Measurements from ENCODE around the gene IPO4.

The IPO4 gene

DNA sequence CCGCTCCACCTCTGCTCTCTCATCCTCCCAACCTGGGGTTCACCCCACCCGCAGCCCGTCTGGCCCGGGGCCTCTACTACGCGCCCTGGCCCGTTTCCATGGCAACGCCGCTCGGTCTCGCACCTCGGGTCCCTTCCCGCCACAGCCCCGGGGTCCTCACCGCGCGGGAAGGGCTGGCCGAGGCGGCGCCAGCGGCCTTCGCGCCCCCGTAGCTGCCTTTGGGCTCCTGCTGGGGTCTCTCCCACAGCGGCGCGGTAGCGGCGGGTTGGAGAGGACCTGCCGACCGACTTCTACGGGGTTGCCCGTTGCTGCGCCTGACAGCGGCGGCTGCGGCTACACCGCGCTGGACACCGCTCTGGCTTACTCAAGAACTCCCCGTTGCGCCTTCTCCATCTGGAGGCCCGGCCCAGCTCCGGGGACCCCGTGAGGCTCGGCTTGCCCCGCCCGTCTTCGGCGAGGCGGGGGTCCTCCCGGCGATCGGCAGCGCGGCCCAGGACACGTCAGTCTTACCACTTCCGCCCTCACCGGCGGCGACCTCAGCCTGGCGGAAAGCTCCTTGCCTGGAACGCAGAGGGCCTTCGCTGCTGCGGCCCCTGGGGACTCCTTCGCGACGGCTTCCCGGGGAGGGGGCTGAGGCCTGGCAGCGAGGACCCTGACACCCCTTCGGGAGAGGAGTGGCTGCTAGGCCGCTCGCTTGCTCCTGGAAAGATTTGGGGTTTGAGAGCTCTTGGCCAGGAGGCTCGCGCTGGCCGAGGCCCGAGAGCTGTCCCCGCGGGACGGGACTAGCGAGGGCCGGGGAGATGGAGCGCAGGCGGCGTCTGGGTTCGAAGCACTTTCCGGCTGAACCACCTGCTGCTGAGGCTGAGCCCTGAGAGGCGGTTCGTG, 6.8 kb upstream of the IPO4 start, which contains the start of gene TM9SF1:
TSS of gene TM9SF1 (minus strand) at position 256 of the 885 bp plus-strand sequence. CDS start 422 bp downstream, outside the sequence.
- DNase-seq = peak; percentile 48 to 89 (median 76)

DNA sequence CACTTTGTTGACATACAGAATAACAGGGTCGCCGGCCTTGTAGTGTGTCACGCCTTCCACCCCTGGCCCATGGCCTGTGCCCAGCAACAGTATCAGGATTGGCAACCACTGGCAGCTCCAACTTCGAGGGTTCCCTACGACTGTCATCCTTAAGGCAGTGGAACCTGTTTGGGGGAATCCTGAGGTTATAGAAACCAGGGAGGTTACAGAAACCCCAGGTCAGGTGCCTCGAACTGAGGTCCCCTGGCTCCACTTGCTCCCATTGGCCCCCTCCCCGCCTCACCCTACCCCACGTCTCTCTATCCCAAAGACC, 6.2 kb upstream of the IPO4 start:
- no peak for DNase-seq

DNA sequence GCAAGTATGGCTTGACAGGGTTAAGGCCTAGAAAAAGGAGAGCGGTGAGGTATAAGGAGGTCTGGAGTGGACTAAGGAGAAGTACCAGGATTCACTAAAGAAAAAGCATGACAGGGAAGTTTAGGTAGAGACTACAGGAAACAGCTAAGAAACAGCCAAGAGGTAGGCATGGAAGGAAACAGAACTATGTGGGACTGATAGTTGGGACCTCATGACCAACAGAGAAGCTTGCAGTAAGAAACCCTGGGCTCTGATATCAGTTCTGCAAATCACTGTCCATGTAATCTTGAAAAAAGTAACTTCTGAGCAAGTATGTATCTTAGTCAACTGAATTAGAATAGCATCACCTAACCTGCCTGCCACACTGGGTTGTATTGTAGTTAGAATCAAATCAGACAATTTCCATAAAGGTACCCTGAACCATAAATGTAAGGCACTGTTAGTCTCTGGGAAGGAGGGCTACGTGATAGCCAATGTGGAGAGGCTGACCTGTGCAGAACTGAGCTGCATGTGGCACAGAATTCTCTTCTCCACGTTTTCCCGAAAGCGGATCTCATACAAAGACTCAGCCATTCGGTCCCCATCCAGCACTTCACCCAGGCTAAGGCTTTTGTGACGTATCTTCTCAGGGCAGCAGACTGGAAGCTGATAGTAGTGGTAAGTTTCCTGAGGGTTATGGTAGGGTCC, 5.7 kb upstream of the IPO4 start:
- no peak for DNase-seq

DNA sequence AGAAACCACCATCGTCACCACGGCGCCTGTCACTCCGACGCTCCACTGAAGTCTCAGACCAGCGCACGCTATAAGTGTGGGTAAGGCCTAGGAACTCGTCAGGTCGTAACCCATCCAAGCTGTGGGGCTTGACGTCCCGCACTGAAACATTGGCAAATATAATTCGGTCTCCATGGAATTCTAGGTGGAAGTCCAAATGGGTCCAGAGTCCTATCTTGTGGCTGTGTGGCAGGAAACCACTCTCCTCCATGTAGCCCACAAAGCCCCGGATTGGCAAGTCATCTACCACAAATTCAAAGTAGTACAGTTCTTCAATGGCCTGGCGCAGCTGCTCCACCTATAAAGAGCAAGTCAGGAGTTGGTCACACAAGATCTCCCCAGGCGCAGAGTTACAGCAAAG, 4.3 kb upstream of the IPO4 start:
- no peak for DNase-seq

DNA sequence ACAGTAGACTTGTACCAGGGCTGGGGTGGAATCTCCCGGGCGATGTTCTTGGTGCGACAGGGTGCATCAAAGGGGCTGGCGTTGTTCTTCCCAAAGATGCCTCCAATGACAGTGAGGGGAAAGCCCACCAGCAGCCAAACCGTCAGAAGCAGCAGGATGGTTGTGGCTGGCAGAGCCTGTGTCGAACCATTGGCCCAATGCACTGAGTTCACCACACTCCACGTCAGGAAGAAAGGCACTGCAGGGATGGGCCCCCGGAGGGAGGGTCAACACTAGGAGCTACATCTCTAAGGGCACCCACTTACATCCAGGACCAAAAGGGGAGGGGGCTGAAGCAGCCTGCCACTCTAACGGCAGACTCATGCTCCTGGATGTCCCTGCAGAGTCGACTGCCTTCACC, 1.8 kb upstream of the IPO4 start:
- DNase-seq = no peak

DNA sequence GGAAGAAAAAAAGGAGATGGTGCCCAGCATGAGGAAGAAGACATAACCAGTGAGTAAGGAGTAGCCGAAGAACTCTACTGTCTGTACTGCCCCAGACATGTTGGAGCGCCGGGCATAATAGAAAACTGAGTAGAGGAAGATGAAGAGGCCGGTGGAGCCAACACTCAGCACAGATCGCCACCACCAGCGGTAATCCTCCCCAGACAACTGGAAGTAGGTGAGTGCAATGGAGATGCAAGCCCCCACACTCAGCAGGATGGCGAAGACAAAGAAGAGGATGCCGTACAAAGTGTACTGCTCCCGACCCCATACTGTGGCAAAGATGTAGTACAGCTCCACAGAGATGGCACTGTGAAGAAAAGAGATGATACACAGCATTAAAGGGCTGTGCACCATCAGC, 844 bp upstream of the IPO4 start:
- no peak for DNase-seq

DNA sequence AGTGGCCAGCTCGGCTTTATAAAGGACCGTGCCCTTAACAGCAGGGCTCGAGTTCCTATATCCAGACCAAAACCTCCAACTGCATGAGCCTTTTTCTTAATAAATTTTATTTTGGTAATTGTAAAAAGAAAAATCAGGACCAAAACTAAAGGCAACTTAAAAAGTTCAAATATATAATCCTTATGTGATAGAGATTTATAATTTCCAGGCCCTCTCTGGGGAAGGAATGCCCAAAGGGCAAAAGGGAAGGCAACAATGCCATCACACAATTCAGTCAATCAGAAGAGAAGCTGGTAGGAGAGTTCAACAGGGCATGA, 401 bp upstream of the IPO4 start:
- no peak for DNase-seq

DNA sequence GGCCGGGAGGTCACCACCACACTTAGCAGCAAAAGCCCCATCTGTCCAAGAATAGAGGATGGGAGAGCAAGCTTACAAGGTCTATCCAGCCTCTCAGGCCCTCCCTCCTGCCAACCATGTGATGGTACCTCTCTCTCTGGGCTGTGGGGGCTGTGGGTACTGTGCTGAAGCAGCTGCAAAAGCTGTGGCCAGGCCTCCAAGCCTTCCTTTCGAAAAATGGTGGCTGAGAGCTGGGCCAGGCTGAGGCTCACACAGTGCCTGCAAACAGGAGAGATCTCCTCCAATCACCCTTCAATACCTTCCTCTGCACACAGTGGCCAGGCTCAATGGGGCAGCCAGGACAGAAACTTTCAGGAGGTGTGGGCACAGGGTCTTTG, 1.1 kb downstream of the IPO4 start:
- DNase-seq = no peak

DNA sequence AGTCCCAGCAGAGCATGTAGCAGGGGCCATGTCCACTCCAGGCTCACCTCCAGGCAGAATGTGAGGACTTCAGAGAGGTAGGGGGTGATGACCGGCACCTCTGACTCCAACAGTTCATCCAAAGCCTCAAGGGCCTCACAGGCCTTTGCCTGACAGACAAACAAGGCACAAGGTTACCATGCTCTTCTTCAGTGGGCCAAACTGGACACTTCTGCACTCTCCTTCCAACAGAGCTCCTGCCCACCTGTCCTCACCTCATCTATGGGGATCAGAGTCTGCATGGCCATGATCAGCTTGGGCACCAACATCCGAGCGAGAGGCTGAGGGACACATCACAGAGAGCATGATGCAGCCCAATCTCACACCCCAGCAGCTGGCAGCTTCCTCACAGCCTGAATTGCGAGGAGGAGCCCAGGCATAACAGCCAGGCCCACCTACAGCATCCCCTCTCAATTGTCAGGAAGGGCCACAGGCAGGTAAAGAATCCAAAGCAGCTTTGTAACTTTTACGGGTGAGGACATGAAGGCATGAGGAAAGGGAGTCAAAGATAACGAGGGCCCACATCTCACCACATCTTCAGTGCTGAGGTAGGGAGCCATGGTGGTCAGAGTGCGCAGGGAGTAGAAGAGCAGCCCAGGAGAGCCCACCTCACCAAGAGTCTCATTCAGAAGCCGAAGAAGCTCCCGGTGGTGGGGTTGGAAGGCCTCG, 1.6 kb downstream of the IPO4 start:
- DNase-seq = no peak

DNA sequence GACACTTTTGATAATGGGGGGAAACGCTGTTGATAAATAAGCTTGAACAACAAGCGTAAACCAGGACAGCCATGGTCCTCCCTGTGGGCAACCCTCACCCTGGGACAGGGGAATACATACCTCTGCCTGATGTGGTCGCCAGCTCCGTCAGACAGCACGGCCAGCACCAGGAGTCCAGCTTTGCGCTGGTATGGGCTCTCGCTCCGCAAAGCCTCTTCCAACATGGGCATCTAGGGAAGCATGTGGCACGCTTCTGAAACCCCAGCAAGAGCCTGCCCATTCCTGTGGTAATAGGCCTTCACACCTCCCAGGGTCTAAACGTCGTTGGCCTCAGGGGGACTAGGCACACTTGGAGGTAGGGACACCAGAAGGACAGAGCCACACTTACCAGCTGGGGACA, 2.9 kb downstream of the IPO4 start:
- DNase-seq = no peak

DNA sequence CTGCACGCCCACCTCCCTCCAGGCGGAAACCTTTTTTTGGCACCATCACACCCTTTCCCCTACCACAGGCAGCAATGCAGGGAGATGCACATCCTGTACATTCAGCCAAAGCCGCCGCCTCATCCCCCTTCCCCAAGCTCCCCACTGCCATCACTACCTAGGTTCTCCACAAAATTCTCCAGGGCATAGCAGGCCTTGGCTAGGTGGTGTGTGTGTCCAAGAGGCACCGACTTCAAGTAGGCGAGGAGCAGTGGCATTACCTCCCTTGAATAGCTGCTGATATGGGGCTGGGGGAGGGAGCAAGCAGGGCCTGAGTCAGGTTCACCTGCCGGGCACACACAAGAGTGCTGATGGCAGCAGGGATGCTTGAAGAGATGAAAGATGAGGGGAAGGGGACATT, 3.6 kb downstream of the IPO4 start:
- no peak for DNase-seq

DNA sequence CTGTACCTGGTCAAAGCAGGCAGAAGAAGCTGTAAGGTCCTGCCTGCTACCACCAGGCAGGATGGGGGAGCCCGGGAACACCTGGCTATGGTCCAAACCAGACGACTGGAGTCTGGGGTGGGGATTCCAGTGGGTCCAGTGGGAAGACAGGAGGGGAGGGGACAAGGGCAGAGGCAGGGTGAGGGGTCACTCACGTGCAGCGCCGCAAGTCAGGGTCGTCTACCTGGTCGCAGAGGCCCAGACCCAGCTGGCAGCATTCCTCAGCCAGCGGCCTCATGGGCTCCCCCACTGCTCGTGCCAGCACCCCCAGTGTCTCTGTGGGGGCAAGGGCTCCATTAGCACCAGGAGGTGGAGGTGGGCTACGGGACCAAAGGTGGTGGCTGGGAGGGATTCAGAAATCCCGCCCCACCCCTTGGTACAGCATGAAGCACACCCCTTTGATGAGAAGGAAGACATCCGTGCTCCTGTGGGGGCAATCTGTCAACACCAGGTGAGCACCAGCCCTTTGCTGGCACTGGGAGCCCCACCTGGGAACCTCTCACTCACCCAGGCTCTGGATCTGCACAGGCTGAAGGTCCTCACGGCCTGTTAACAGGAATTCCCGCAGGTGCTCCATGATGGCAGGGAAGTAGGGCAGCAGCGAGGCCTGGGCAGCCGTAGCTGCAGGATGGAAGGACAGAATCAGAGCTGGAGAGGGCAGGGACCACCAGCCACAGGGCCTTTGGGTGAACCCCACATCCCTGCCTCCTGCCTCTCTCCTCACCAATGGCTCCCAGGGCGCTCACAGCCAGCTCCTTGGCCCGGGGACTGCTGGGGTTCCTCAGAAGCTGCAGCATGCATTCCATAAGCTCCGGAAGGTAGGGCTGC, 4.3 kb downstream of the IPO4 start:
- DNase-seq = no peak

DNA sequence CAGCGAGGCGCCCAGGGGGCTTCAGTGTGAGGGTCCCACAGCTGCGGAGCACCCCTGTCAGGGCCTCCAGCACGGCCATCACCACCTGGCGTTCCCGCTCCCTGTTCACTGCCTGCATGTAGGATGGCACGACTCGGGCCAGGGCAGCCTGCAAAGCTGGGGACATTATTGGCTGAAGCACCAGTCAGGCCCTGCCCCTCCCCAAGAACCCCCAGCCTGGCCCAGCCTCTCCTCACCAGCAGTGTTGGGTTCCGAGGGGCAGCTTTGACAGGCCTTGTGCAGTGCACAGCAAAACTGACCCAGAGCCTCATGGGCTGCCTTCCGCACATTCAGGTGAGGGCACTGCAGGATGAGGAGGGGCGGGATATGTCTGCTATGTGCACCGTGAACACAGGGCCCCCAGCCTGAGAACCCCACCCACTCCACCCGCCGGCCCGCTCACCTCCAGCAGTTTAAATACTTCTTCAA, 5.6 kb downstream of the IPO4 start:
- no peak for DNase-seq

DNA sequence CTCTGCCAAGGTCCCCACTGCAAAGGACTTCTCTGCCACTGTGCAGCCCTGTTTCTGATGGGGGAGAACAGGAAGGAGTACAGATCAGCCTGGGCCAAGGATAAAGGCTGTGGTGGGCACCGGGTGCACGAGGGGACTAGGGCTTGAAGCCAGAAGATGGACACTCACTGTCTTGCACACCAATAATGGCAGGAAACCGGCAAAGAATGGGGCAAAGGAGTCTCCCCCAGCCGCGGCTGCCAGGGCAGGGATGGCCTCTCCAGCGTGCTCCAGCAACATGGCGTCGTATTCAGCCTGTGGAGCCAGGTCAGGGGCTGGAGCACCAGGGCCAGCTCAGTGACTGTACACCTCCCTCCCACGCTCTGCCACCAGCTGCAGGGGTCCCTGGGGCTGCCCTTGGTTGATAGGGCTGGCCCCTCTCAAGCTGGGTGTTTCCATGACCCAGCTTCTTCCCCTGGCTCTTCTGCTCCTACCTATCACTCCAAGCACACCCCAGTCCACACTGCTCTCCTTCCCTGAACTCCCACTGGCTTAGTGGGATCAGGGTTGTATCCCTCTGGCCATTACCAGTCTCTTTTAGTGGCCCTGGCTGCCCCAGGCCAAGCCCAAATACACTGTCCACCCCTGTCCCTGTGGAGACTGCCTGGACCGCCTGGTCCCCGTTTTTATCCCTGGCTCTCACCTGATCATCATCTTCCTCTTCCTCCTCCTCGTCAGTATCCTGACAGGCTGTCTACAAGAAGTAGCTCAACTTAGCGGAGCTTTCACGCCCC, 6.3 kb downstream of the IPO4 start:
- no peak for DNase-seq

DNA sequence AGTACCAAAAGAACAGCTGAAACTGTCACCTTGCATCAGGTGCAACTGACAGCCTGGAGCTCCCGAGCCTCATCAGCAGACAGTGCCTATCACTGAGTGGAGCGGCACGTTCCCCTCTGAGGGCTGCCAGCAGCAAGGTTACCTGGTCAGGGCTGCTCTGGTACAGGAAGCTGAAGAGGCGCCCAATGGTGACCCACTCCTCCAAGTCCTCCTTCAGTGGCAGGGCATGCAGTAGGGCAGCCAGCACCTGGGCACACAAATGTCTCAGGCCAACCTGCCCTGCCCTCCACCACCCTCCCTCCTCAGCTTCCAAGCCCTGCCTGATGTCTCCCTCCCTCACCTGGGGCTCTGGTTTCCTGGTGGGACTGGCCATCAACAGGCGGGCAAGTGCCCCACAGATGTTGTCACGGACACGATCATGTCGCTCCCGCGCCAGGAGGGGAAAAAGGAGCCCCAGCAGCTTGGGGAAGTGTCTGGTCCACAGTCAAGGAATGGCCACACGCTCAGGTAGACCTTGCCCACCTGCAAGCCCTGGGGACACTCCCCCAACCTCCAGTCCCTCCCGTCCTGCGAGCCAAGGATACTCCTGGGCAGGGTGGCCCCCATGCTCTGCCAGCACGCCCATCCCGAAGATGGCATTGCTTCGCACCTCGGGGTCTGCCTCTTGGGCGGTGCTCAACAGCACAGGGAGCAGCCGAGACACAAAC, 7.1 kb downstream of the IPO4 start:
- no peak for DNase-seq

DNA sequence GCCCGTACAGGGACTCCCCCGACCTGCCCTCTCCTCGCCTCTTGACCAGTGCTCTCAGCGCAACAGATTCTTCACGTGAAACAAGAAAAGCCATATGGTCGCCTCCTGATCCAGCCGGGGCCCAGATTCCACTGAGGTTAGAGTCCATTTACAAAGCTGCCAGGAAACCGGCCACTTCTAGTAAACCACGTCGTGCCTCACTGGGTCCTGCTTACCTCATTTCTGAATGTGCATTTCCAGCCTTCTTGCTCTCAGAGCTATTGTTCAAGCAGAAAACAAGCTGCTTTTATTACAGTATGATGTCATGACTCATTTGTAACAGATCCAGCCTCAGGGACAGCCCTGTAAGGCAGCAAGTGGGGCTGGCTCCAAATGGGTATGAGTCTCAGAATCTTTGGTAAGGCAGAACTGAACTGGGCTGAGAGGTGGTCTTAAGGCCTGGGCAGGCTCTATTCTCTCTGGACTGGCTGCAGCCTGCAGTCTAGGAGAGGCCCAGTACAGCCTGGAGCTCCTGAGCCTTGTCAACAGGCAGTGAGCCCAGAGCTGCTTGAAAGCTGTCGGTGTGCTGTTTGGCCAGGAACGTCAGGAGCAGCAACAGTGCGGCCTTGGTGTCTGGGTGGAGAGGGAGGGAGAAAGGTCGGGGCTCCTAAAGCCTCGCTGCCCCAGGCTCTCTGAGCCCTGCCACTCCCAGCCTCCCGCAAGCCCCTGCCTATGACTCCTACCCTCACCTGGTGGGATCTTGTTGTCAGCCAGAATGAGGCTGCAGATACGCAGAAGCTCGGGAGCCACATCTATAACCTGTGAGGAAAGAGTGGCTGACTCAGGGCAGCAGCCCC, 8.4 kb downstream of the IPO4 start:
- peak in 22 of 58 donors; percentile 10 to 75 (median 34) for DNase-seq

DNA sequence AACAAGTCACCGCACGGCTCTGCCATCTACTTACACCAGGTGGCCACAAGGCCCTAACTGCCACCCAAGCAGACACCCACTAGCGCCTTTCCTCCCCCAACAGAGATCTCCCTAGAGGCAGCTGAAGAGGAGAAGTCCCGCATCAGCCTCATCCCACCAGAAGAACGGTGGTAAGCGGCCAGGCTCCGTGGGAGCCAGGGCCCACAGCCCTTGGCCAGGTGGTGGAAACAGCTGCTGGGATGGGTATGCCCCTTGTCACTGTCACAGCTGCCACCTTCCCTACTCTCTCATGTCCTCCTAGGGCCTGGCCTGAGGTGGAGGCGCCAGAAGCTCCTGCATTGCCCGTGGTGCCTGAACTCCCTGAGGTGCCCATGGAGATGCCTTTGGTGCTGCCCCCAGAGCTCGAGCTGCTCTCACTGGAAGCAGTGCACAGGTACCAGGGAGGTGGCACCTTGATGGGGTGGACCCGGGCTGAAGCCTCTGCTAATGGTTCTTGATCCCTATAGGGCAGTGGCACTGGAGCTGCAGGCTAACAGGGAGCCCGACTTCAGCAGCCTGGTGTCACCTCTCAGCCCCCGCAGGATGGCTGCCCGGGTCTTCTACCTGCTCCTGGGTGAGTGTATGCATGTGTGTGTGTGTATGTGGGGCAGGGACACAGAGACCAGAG, 9.2 kb downstream of the IPO4 start:
- no peak for DNase-seq

DNA sequence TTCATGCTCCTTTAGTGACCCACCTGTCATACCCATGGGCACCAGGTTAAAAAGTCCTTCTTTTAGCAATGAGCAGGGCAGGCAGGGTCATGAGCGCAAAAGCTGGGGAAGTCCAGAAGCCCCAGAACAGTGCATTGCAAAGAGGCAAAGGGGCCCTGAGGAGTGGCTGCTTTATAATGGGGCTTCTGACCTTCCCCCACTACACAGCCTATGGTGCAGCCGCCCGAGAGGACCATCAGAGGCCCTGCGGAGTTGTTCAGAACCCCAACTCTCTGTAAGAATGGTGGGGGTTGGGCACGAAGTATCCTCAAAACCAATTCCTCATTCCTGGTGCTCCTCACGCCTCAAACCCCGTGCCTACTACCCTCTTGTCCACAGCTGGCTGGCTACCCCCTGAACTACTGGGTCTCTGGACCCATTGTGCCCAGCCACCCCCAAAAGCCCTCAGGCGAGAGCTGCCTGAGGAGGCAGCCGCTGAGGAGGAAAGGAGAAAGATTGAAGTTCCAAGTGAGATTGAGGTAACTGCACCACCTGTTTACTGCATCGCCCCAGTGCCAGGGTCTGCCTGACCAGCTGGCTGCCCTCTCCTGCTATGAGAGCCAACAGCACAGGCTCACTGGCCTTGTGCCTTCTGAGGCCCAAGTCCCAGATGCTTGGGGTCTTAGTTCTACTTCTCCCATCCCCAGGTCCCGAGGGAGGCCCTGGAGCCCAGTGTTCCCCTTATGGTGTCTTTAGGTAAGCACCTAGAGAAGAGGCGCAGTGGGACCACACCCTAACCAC, 10.0 kb downstream of the IPO4 start:
- no peak for DNase-seq
